Measurements from ENCODE around the gene LPP. TPM values are rescaled to one million over a fixed set of nuclear protein-coding genes. Genes with fewer than 3 reads are reported as not detected.

LPP gene
- total RNA-seq, 1 experiment from 2014 or later = 20.4 TPM

GRCh38 chr3:188812198-188812597, 658.2 kb downstream of the LPP start:
- Histone ChIP-seq H3K9me3 (ENCODE audit: low read length) (peaks cover 11% of the 10 kb centered on the region), H3K36me3 (ENCODE audit: low read depth, low read length) (peaks cover 8% of the 10 kb centered on the region; the same call in 1 of the 2 replicates), H3K4me1 (ENCODE audit: insufficient read depth, low read length) (no peaks in the 10 kb centered on the region), H4K20me1 (ENCODE audit: low read length) (no peaks in the 10 kb centered on the region), H3F3A (ENCODE audit: low read length, unreplicated experiment) (no peaks in the 10 kb centered on the region), H2AFZ (ENCODE audit: low read length) (no peak overlapping the region), H3K4me2 (ENCODE audit: low read length) (no peak overlapping the region), H3K9me2 (replicated peaks; ENCODE audit: low read length) (no peaks in the 10 kb centered on the region), H3K4me3 (ENCODE audit: low read length) (no peak overlapping the region), H3K9ac (ENCODE audit: low read length) (no peak overlapping the region), H3K27ac (ENCODE audit: low read length) (no peak overlapping the region), H3K27me3 (ENCODE audit: low read length) (no peaks in the 10 kb centered on the region), H3K79me2 (ENCODE audit: low read length) (no peaks in the 10 kb centered on the region)
- CTCF ChIA-PET = no interaction called here
- DNase-seq (no peak), ATAC-seq (no peak)
- POLR2A ChIA-PET (ENCODE audit: unreplicated experiment) = no interaction called here
- no TSS peak for BruUV-seq (replicated peaks)
- TF ChIP-seq EZH2 (IDR thresholded peaks at IDR 0.05; ENCODE audit: low read length, unreplicated experiment) = no peak
- TF ChIP-seq EZH2phosphoT487 (IDR thresholded peaks at IDR 0.05; ENCODE audit: borderline replicate concordance, low read length) = no peak
- TF ChIP-seq CTCF (conservative IDR thresholded peaks at IDR 0.05; ENCODE audit: low read depth, low read length) = no peak
- intact Hi-C loops (cut with micrococcal nuclease) = no loop called here

DNA sequence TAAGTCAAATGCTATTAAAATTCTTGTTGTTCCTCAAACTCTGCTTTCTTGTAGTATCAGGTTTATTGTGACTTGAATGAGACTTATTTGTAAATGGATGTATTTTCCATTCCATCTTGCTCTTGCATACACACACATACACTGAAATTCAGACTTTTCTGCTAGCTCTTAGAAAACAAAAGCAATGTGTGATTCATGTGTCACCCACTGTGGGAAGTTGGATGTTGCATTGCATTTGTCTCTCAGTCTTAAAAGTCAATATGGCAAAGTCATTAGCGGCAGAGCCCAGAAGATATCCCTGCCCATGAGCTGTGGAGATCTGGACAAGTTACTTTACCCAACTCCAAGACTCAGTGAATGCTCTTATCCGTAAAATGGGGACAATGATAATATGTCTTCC, 660.6 kb downstream of the LPP start:
- no peaks in the 10 kb centered on the region for H3K27me3 ChIP-seq (ENCODE audit: low read length)
- no peaks in the 10 kb centered on the region for H3K79me2 ChIP-seq (ENCODE audit: low read length)
- no peak overlapping the region for H3K4me3 ChIP-seq (ENCODE audit: low read length)
- CTCF ChIA-PET = no interaction called here
- no peak overlapping the region for H3K9ac ChIP-seq (ENCODE audit: low read length)
- no peak overlapping the region for H3K27ac ChIP-seq (ENCODE audit: low read length)
- intact Hi-C loops (cut with micrococcal nuclease) = no loop called here
- no peaks in the 10 kb centered on the region for H3K4me1 ChIP-seq (ENCODE audit: insufficient read depth, low read length)
- no peaks in the 10 kb centered on the region for H4K20me1 ChIP-seq (ENCODE audit: low read length)
- H3K9me3 ChIP-seq (ENCODE audit: low read length) = no peaks in the 10 kb centered on the region
- POLR2A ChIA-PET (ENCODE audit: unreplicated experiment) = no interaction called here
- ATAC-seq (no peak), DNase-seq (no peak)
- BruUV-seq (replicated peaks) = no TSS peak
- H2AFZ ChIP-seq (ENCODE audit: low read length) = no peak overlapping the region
- no peak overlapping the region for H3K4me2 ChIP-seq (ENCODE audit: low read length)
- TF ChIP-seq EZH2phosphoT487 (IDR thresholded peaks at IDR 0.05; ENCODE audit: borderline replicate concordance, low read length) (no peak), EZH2 (IDR thresholded peaks at IDR 0.05; ENCODE audit: low read length, unreplicated experiment) (no peak), CTCF (conservative IDR thresholded peaks at IDR 0.05; ENCODE audit: low read depth, low read length) (no peak)
- H3K36me3 ChIP-seq (ENCODE audit: low read depth, low read length) = no peaks in the 10 kb centered on the region
- H3F3A ChIP-seq (ENCODE audit: low read length, unreplicated experiment) = no peaks in the 10 kb centered on the region
- no peaks in the 10 kb centered on the region for H3K9me2 ChIP-seq (replicated peaks; ENCODE audit: low read length)

DNA sequence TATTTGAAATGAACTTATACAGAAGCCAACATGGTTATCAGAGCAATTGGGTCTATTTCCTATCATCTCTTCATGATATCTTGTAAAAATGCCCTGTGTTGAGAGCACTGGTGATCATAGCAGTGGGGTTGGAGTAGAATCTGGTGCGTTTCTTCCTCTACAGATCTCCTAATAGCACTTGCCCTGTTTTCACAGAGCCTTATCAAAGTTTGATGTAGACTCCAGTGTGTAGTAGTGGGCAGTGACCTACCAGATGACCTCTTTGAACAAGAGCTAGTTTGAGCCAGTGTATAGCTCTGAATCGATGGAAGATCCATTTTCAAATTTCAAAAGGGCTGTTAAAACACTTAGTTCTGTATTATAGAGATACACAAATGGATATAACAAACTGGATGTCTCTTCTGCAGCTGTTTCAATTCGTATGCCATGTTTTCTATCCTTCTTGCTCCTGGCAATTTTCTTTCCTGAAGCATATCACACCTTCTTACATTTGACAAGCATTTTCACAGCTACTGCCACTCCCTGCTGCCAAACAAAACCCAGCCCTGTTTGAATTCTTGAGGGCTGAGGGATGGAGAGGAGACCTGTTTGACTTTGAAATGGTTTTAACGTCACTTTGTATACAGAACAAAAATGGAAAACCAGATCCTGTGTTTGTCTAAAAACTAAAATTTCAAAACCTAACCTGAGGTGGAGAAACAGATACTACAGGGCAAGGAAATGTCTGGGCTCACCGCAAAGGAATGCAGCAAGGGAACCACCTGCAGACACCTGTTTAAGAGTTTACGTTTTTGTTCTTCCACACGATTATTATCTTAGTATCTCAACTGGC, 663.4 kb downstream of the LPP start:
- ATAC-seq = no peak
- Histone ChIP-seq H3F3A (ENCODE audit: low read length, unreplicated experiment) (no peaks in the 10 kb centered on the region), H3K36me3 (ENCODE audit: low read depth, low read length) (no peaks in the 10 kb centered on the region), H3K9me2 (replicated peaks; ENCODE audit: low read length) (no peaks in the 10 kb centered on the region), H3K27ac (ENCODE audit: low read length) (no peak overlapping the region), H3K9ac (ENCODE audit: low read length) (no peak overlapping the region), H3K4me2 (ENCODE audit: low read length) (no peak overlapping the region), H3K9me3 (ENCODE audit: low read length) (no peaks in the 10 kb centered on the region), H3K4me3 (ENCODE audit: low read length) (no peak overlapping the region), H3K27me3 (ENCODE audit: low read length) (no peaks in the 10 kb centered on the region), H2AFZ (ENCODE audit: low read length) (no peak overlapping the region), H3K4me1 (ENCODE audit: insufficient read depth, low read length) (no peaks in the 10 kb centered on the region), H4K20me1 (ENCODE audit: low read length) (no peaks in the 10 kb centered on the region), H3K79me2 (ENCODE audit: low read length) (no peaks in the 10 kb centered on the region)
- no peak for DNase-seq
- no TSS peak for BruUV-seq (replicated peaks)
- CTCF ChIA-PET = no interaction called here
- POLR2A ChIA-PET (ENCODE audit: unreplicated experiment) = no interaction called here
- TF ChIP-seq CTCF (conservative IDR thresholded peaks at IDR 0.05; ENCODE audit: low read depth, low read length) (no peak), EZH2phosphoT487 (IDR thresholded peaks at IDR 0.05; ENCODE audit: borderline replicate concordance, low read length) (no peak), EZH2 (IDR thresholded peaks at IDR 0.05; ENCODE audit: low read length, unreplicated experiment) (no peak)
- intact Hi-C loops (cut with micrococcal nuclease) = no loop called here

Measured in PC-3 (cell line).